ENCODE measurements around the gene RITA1.

RITA1 gene

DNA sequence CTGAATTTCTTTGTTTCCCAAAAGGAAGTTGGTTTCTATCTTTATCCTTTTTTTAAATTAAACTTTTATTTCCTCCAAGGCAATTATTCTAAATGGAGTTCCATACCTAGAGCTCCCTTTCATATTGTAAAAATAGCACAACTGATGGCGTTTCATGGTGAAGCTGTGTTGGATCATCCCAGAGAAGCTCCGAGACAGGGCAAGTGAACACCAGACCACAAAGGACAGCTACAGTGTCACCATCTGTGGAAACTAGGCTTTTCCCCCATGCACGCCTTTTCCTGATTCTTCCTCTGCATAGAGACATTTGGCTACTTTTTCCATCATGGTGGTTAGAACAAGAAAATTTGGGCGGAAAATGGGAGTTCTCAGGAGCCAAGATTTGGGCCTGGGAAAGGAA lies 48.4 kb downstream of the RITA1 start:
- no peak for DNase-seq
- no peaks in the 10 kb centered on the region for H3K27me3 ChIP-seq
- H3K4me1 ChIP-seq, result no peaks in the 10 kb centered on the region
- no peaks in the 10 kb centered on the region for H3K9me3 ChIP-seq
- TF ChIP-seq, protein P1, sequence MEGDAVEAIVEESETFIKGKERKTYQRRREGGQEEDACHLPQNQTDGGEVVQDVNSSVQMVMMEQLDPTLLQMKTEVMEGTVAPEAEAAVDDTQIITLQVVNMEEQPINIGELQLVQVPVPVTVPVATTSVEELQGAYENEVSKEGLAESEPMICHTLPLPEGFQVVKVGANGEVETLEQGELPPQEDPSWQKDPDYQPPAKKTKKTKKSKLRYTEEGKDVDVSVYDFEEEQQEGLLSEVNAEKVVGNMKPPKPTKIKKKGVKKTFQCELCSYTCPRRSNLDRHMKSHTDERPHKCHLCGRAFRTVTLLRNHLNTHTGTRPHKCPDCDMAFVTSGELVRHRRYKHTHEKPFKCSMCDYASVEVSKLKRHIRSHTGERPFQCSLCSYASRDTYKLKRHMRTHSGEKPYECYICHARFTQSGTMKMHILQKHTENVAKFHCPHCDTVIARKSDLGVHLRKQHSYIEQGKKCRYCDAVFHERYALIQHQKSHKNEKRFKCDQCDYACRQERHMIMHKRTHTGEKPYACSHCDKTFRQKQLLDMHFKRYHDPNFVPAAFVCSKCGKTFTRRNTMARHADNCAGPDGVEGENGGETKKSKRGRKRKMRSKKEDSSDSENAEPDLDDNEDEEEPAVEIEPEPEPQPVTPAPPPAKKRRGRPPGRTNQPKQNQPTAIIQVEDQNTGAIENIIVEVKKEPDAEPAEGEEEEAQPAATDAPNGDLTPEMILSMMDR (IDR thresholded peaks at IDR 0.05; ENCODE audit: low read depth, low read length), result no peak
- H3K4me3 ChIP-seq (ENCODE audit: low read depth, low read length), result no peak overlapping the region
- H3K36me3 ChIP-seq, result peaks cover 31% of the 10 kb centered on the region

DNA sequence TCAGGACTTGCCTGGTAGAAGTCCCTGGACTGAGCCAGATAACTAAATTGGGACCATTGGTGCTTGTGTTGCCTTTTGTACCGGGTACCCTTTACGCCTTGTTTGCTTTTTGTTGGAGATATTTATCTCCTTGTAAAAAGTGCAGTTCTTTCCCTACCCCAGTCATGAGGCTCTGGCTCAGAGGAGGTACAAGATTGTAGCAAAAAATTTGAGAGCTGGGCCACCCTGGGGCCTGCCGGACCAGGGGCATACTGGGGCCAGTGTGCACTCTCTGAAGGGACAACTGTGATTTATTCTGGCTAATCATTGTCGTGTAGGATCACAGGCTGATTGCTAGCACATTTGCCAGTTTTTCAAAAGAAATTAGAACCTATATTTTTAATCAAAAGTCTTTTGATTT lies 49.0 kb downstream of the RITA1 start:
- peaks cover 4% of the 10 kb centered on the region; the same call in 1 of the 2 replicates for H3K4me1 ChIP-seq
- H3K27me3 ChIP-seq, result no peaks in the 10 kb centered on the region
- H3K4me3 ChIP-seq (ENCODE audit: low read depth, low read length), result no peak overlapping the region
- DNase-seq, result no peak
- no peaks in the 10 kb centered on the region for H3K9me3 ChIP-seq
- peaks cover 31% of the 10 kb centered on the region for H3K36me3 ChIP-seq
- TF ChIP-seq, protein P1 (IDR thresholded peaks at IDR 0.05; ENCODE audit: low read depth, low read length), result no peak

DNA sequence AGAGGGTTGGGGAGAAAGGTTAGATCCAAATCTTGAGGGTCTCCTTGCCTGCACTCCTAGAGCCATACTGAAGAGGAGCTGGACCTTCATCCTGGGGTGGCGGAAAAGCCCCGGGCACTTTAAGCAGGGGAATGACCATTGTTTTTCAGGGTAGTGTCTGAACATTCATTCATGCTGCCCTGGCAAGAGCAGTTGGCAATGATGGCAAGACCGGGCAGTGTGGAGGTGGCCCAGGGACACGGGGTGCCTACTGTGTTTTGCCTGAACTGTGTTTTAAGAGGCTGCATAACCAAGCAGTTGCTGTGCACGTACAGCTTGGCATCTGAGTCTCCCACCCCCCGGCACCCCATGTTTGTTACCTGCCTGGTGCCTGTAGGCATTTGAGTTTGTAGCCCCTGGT lies 50.5 kb downstream of the RITA1 start:
- Histone ChIP-seq H3K36me3 (peaks cover 25% of the 10 kb centered on the region), H3K4me3 (ENCODE audit: low read depth, low read length) (no peak overlapping the region), H3K4me1 (peaks cover 4% of the 10 kb centered on the region; the same call in 1 of the 2 replicates), H3K9me3 (no peaks in the 10 kb centered on the region), H3K27me3 (no peaks in the 10 kb centered on the region)
- DNase-seq, result no peak
- TF ChIP-seq, protein P1 (IDR thresholded peaks at IDR 0.05; ENCODE audit: low read depth, low read length), result no peak

DNA sequence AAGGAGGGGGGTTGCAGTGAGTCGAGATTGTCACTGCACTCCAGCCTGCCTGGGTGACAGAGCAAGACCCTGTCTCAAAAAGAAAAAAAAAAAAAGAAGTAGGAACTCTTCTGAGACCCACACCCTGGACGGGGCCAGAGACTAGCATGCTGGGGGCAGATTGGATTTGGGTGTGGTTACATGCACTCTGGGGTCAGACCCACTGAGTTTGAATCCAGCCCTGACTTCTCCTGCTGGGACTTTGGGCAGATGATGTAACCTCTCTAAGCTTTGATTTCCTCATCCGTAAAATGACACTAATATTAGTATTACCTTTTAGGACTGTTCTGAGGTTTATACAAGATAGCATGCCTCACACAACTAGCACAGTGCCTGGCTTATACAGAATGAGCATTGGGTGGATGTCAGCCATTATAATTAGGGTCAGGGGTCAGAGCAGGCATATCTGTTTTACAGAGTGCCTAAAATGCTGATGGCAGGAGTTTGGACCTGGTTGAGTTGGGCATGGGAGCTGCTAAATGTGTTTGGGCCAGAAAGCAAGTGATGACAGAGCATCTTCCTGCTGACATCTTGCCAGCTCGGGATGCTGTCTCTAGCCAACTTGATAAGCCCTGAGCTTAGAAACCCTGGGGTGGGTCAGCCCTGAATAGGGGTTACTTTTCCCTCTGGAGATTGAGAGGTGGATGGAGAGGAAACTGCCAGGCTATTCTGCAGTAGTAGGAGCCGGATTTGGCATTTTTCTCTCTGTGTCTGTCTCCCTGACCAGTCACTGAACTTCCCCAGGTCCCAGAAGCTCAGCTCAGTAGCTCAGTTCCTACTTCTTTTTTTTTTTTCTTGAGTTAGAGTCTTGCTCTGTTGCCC lies 51.2 kb downstream of the RITA1 start:
- no peak overlapping the region for H3K4me3 ChIP-seq (ENCODE audit: low read depth, low read length)
- TF ChIP-seq, protein P1 (IDR thresholded peaks at IDR 0.05; ENCODE audit: low read depth, low read length), result no peak
- peaks cover 4% of the 10 kb centered on the region; the same call in 1 of the 2 replicates for H3K4me1 ChIP-seq
- H3K36me3 ChIP-seq, result peaks cover 17% of the 10 kb centered on the region
- no peaks in the 10 kb centered on the region for H3K27me3 ChIP-seq
- DNase-seq, result no peak
- no peaks in the 10 kb centered on the region for H3K9me3 ChIP-seq

DNA sequence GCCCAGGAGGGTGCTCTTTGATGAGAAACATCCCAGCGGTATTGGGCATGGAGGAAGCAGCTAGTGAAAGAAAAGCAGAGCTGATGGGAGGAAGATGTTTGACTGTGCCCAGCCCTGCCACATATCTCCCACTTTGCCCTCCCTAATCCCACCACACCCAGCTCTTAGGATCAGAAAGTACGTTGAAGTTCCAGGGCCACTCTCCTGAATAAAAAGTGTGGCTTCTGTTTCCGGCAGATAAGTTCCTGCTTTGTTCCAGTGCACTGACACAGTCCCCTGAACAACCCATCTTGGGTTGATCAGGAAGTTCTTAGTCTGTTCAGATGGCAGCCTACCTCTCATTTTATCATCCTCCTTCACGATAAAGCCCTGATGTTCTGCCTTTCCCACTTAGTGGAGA lies 52.2 kb downstream of the RITA1 start:
- H3K36me3 ChIP-seq, result peaks cover 8% of the 10 kb centered on the region; the same call in 1 of the 2 replicates
- no peaks in the 10 kb centered on the region for H3K9me3 ChIP-seq
- peaks cover 4% of the 10 kb centered on the region; the same call in 1 of the 2 replicates for H3K4me1 ChIP-seq
- no peaks in the 10 kb centered on the region for H3K27me3 ChIP-seq
- H3K4me3 ChIP-seq (ENCODE audit: low read depth, low read length), result no peak overlapping the region
- no peak for DNase-seq
- TF ChIP-seq, protein P1 (IDR thresholded peaks at IDR 0.05; ENCODE audit: low read depth, low read length), result no peak

DNA sequence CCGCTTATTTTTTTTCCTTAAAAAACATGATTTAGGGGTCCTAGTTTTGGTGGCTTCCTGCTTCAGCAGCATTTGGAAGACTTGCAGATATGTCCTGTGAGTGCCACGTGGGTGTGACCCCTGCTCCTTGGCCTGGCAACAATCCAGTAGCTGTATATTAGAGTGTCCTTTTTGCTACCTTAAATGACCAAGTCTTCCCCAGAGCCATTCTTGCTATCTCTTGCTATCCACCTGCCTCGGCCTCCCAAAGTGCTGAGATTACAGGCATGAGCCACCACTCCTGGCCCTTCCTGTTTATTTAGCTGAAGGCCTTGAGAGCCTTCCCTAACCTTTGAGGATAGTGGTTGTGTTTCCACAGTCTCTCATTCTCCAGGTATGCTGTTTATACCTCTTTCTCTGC lies 52.8 kb downstream of the RITA1 start:
- DNase-seq, result no peak
- no peaks in the 10 kb centered on the region for H3K27me3 ChIP-seq
- H3K9me3 ChIP-seq, result no peaks in the 10 kb centered on the region
- peaks cover 3% of the 10 kb centered on the region; the same call in 1 of the 2 replicates for H3K36me3 ChIP-seq
- H3K4me1 ChIP-seq, result peaks cover 4% of the 10 kb centered on the region; the same call in 1 of the 2 replicates
- TF ChIP-seq, protein P1 (IDR thresholded peaks at IDR 0.05; ENCODE audit: low read depth, low read length), result no peak
- H3K4me3 ChIP-seq (ENCODE audit: low read depth, low read length), result no peak overlapping the region
